C4-2B (cell line): Measurements from ENCODE around the gene MRPL55.

ENCODE experiments used
- CTCF ChIP-seq: fragments of 450-650 bp; conservative IDR thresholded peaks from 2 replicates; pipeline ENCODE4 v1.5.1; 2017; ENCODE audit warnings: mild to moderate bottlenecking
- ZFX ChIP-seq: fragments of 450-650 bp; IDR thresholded peaks from 2 replicates; pipeline ENCODE4 v1.6.1; 2017

DNA sequence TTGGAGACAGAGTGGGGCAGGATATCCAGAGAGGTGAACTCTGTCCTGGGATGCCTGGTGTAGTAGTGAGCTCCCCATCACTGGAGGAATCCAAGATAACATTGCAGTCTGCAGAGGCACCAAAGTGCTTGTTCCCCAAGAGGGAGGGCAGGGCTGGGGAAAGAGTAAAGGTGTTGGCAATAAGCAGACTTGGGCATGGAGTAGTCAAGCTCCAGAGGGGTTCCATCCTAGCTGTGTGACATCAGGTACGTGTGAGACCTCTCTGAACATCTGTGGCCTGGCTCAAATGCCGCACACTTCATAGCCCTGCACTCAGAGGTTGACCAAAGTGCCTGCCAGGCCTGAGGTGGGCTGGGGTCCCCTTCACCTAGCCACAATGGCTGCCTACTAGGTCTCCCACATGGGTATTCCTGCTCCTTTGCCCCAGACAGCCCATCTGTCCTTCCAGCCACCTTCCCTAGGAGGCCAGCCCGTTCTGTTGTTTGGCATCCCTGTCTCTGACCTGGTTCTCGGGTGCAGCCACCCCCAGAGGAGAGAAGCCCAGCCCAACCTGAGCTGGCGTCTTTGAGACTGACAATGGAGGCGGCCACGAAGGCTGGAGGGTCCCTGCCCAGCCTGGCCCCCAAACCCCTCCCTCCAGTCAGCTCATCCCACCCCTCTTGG is 29.4 kb downstream of the MRPL55 start:
- TF ChIP-seq CTCF = no peak
- TF ChIP-seq ZFX = no peak
